Nucleus accumbens (tissue), 56 donors: ENCODE results near the gene TSPAN5.
A peak's percentile ranks its signal among the peaks of the same experiment; 100 is the strongest.
"Not testable (repeated sequence)": the region's sequence is repeated elsewhere in the genome, so short reads cannot be mapped to it uniquely, and the experiment has no call there.

Experiments
- DNase-seq, 56 donors: peaks; one replicate each; lab custom pipeline; 2025; lab: John Stamatoyannopoulos, UW

The TSPAN5 gene

DNA sequence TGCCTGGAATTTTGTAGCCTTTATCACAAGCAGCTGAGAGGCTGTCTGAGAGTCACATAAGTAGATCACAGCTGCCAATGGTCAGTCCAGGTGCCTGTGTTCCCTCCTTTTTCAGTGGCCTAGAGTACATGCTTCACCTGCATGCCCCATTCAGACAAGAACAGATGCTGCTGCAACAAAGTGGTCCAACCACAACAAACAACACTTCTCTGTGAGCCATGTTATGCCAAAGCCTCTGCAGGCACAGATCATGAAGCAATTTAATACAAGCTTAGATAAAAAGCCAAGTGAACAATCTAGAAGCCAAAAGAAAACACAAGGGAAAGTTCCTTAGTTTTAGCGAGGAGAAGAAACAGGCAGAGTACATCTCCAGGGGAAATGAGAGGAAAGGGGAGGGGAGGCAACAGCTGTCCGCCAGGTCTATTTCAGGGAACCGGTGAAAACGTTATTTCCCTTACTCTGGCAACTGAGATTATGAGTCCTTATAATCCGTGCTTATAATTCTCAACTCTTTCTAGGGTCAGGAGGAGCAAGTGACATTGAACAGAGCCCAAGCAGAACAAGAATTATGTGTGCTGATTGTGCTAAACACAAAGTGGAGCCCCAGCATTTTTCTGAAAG is 92.6 kb downstream of the TSPAN5 start:
- DNase-seq: peak in 8 of 56 donors; percentile 10 to 50 (median 42)

- DNase-seq: peak in 16 of 56 donors; percentile 2 to 47 (median 22)
These were observed 93.6 kb downstream of the TSPAN5 start for GRCh38 chr4:98564852-98565251.

DNA sequence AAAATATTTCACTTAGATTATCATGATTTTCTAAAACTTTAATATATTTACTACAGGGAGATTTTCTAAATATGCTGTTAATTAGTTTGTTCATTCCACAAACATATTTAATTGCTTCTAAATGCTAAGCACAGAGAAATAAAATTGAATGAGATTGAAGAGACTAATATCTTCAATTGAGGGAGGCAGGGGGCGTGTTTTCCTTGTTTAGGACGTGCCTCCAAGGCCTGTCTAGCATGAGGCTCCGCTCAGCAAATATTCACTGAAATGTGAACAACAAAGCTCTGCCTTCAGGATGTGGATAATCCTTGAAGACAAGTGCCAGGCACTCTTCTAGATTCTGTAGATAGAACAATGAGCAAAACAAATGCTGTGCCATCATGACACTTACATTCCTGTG is 98.1 kb downstream of the TSPAN5 start:
- DNase-seq: no peak

GRCh38 chr4:98558471-98559169 is 99.8 kb downstream of the TSPAN5 start:
- DNase-seq: no peak

- DNase-seq: peak in 2 of 56 donors; percentile 25 to 62
These were observed 101.1 kb downstream of the TSPAN5 start for GRCh38 chr4:98557194-98557892.

DNA sequence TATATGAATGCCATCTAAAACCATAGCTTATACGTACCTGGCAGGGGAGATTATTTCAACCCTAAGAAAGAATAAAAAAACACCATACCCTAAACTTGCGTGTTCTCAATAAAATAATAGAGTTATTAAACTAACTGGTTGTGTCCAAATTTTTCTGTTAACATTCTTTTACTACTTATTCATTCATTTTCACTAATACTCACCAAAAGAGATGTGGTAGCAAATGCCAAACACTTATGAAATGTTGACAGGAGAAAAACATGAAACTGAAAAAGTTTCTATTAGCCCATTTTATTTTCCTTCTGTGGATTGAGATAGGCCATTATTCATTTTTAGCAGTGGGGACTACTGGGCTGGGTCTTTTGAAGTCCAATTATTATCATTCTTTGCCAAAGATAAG is 102.0 kb downstream of the TSPAN5 start:
- DNase-seq: no peak

- no peak for DNase-seq
These were observed 102.5 kb downstream of the TSPAN5 start for GRCh38 chr4:98555798-98556445.

DNA sequence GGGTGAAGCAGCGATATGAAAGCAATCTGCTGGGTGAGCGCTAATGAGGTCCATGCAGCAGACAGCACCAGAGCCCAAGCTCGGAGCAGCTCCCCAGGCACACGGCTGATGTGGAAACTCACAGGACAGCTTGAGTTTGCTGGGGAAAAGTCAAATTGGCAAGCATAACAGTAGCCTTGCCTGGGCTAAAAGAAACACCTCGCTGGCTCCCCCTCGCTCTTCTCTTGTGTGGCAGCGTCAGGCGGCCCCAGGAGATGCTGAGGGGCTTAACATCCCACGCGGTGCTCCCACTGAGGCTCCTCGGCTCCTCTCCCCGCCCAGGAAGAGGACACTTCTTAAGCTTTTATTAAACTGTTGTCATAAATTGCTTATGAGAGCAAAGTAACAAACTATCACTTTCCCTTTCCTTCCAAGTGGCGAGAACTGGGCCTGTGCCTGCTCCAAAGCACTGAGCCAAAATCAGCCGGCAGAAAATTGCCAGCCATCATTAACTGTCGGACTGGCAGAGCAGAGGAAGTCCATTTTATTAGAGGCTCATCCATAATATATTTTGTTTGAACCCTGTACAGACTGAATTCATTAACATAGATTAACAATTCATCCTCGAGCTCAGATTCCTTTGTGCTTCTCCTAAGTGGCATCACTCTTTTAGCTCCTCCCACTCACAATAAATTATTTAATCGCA is 111.4 kb downstream of the TSPAN5 start:
- DNase-seq: peak in 27 of 56 donors; percentile 5 to 62 (median 34)

DNA sequence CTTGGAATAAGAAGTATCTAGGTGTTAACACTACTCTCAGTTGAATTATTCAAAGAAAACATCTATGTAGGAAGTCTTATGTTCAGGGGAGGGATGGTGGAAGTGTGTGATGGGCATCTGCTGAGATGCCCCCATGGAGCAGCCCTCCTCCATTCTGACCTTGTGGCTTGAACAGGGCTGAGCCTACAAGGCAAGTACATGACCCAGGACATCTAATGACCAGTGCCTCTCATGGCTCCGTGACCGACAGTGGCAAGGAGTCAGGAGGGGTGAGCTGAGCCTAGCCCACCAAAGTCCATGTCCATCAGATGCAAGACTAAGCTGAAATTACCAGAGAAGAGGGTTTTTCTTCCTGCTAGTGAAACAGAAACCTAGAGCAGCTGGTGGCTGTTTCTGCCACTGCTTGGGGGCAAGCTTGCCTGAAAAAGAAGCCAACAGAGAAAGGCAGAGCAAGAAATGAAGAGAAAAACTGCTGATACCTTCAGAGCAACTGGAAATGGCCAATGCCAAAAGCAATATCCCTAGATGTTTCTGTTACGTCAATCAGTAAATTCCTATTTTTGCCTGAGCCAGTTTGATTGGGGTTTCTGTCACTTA is 113.5 kb downstream of the TSPAN5 start:
- DNase-seq: no peak

GRCh38 chr4:98544141-98544817 is 114.1 kb downstream of the TSPAN5 start:
- DNase-seq: no peak

- DNase-seq: no peak
These were observed 116.4 kb downstream of the TSPAN5 start for GRCh38 chr4:98542011-98542410.

DNA sequence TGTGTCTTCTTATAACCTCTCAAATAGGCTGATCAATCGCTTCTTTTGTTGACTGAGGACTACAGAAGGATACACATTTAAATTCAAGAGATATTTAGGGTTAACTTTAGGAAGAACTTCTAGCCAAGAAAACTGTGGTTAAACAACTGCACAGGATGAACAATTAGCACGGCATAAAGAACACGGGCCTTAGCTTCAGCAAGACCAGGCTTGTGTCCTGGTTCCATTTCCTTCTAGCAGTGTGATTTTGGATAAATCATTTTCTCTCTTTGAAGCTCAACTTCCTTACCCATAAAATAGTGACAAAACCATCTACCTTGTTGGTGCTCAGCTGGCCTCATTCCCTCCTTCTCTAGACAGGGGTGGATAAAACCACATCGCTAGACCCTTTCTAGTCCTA is 117.6 kb downstream of the TSPAN5 start:
- DNase-seq: no peak

GRCh38 chr4:98539741-98540140 is 118.7 kb downstream of the TSPAN5 start:
- DNase-seq: no peak

DNA sequence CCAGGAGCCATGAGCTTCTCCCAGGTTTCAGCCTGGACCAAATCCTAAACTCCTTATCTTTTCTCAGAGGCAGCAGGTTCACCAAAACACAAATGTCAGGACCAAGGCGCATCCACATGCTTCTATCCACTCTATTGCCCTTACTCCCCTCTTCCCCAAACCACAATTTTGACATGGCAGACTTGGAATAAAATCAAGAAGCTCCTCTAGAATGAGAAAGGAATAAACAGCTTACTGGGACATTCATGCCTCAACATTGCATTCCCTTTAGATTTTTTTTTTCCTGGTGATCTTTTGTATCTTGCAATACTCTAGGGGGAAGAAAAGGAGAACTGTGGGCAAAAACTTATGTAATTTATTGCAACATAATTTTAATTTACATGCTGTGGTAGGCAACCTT is 119.1 kb downstream of the TSPAN5 start:
- DNase-seq: no peak

- no peak for DNase-seq
These were observed 121.8 kb downstream of the TSPAN5 start for GRCh38 chr4:98536631-98537030.

DNA sequence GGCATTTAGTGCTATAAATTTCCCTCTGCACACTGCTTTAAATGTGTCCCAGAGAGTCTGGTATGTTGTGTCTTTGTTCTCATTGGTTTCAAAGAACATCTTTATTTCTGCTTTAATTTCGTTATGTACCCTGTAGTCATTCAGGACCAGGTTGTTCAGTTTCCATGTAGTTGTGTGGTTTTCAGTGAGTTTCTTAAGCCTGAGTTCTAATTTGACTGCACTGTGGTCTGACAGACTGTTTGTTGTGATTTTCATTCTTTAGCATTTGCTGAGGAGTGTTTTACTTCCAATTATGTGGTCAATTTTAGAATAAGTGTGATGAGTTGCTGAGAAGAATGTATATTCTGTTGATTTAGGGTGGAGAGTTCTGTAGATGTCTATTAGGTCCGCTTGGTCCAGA is 124.3 kb downstream of the TSPAN5 start:
- not testable (repeated sequence) for DNase-seq

GRCh38 chr4:98530572-98530971 is 127.8 kb downstream of the TSPAN5 start:
- DNase-seq: no peak

GRCh38 chr4:98529970-98530569 is 128.3 kb downstream of the TSPAN5 start:
- DNase-seq: no peak

- DNase-seq: no peak
These were observed 129.5 kb downstream of the TSPAN5 start for GRCh38 chr4:98528882-98529281.
